Right ventricle myocardium inferior (tissue), 1 donor: ENCODE data around the gene ABCG5. TPM values are rescaled to one million over a fixed set of nuclear protein-coding genes. Genes with fewer than 3 reads are reported as not detected.

Source experiments
- ATAC-seq: fragments of 200-7000 bp; cut with Tn5 transposase; one replicate; pipeline ENCODE4 v1.9.1; 2020; ENCODE audit warnings: mild to moderate bottlenecking, moderate library complexity
- DNase-seq: peaks from one replicate; pipeline ENCODE4 v3.0.0; 2021; ENCODE audit errors: missing footprints
- intact Hi-C: fragments of 100-400 bp; cut with DNase I; formaldehyde crosslinking; loops from one replicate; pipeline ENCODE4 v1.11.0; 2022
- total RNA-seq: library from RNA; stranded (reverse); fragmentation: NEBNext Ultra II Directional; extraction: Animal tissue kit (Norgen Biotek cat#: 25700); gene quantifications from one replicate; pipeline ENCODE4 v1.2.1, GENCODE V29; 2021
- donor health status: DM: no; HTN: yes; CAD: no; lungs with severe emphysema.

The ABCG5 gene
- total RNA-seq, 1 donor from 2014 or later: not detected

DNA sequence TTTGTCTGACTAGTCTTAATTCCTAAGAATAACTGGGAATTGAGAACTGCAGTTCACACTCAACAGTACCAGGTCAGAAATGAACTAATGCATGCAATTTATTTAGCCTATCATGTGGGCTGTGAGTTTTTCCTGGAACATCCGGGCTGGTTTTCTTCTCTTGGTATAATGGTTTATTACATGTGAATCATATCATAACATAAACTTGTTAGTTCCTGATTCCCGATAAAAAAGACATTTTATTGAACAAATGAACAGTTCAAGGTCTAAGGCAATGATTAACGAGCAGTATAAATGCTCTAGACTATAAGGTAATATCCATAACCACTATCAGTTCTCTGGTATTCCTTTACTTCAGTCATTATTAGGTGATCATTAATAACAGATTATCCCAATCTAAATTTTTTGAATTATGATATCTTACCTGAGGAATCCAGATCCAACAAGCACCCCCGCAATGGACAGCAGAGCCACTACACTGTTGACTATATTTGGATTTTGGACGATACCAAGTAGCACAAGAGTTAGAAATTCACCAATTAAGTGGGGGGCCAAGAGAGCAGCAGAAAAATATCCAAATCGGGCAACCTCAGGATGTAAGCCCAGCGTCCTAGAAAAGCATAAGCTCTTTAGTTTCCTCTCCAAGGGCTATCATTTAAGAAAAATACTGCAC lies 19.0 kb downstream of the ABCG5 start:
- DNase-seq: no peak
- intact Hi-C loops: no loop called here
- no peak for ATAC-seq

DNA sequence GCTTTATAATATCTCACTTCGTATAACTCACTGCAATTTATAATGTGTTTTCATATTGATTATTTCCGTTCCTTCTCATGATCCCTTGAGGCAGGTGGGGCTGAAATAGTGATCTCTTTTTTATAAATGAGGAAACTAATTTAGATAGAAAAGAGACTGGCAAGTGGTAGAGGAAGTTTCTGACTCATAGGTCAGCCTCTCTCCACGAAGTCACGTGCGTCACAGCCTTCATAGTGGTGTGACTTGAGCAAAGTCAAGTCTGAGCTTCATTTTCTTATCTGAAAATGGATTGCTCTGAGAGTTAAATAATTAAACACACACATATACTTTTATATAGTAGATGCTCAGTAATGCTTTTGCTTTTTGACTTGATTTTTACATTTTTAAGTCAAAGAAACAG lies 19.9 kb downstream of the ABCG5 start:
- ATAC-seq: no peak
- intact Hi-C loops: no loop called here
- DNase-seq: no peak

DNA sequence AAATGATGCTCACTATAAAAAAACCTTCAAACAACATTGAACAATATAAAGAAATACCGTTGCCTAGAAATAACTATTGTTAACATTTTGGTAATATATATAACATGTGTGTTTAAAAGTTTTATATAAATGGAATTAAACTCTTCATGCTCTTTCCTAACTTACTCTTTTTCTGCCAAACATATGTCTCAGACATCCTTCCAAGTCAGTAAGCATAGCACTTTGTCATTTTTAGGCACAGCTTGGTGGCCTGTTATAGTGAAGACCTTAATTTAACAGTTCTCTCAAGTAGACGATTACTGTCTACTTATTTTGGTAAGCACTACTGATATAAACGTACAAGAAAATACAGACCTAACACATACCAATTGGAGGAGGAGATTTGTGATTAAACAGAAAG lies 23.9 kb downstream of the ABCG5 start:
- intact Hi-C loops: no loop called here
- DNase-seq (no peak), ATAC-seq (no peak)

DNA sequence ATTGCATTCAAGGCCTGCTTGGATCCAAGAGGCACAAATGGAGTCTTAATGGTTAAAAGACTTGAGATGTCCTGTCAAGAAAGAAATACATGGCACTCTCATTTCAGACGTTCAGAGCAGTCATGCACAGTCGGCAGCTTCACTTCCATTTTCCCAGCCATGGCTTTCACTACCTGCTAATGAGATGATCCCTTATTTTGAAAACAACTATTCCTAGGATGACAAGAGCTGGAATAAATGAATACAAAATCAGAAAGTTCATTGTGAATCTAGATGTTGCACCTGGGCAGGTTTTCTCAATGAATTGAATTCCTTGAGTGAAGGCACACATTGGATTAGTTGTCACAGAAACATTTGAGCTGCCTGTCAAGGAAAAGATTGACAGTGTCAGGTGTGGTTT lies 25.7 kb downstream of the ABCG5 start:
- intact Hi-C loops: no loop called here
- DNase-seq: no peak
- ATAC-seq: no peak

DNA sequence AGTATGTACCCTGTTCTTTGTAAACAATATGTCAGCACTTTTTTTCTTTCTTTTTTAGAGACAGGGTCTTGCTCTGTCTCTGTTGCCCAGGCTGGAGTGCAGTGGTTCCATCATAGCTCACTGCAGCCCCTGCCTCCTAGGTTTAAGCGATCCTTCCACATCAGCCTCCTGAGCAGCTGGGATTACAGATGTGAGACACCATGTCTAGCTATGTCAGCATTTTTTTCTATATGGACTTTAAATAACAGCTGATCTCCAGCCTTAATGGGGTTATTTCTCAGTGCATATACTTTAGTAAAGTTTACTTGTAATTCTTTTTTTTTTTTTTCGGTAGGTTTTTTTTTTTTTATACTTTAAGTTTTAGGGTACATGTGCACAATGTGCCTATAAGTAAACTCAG lies 26.6 kb downstream of the ABCG5 start:
- ATAC-seq (no peak), DNase-seq (no peak)
- intact Hi-C loops: no loop called here

DNA sequence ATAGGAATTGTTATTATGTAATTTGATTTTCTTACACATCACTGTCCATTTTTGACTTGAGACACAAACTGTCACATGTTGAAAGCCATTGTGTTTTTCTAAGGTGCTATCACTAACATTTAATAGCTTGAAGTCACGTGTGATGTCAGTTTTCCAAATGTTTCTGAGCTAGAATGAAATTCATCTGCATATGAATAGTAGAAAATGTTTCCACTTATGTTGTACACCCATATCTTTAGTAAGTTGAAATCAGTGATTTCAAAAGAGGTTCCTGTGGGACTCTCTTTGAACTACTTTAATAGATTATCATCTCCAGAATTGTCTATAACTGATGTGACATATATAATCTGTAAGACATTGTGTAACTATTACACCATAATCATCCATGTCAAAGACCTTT lies 27.8 kb downstream of the ABCG5 start:
- intact Hi-C loops: no loop called here
- DNase-seq (no peak), ATAC-seq (no peak)

DNA sequence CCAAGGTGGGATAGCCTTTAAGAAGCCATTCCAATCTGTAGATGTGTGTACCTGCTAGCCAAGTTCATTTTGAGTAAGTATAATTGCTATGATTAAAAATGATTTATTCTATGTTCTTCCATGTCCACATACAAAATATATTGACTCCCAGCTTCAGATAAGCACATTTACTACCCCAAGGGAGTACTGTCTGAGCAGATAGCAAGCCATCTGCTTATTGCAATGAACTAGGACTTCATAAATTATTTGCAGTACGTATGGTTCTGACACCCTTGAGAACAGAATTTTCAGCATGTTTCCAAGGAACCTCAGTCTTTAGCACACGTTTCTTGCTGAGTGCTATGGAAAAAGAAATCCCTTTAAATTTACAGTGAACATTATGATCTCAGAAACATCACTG lies 28.2 kb downstream of the ABCG5 start:
- intact Hi-C loops: no loop called here
- ATAC-seq: no peak
- no peak for DNase-seq

DNA sequence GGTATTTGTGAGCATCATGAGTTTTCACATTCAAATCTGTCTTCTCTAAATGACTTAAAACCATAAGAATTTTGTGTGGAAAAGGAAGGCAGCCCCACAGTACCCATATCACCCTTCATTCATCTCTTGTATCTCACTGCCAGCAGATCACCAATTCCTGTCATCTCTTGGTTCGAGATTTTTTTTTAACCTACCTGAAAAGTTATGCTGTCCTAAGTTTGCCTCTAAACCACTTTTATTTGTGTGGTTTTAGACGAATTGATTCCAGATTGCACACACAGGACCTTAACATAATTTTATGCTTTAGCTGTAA lies 32.0 kb downstream of the ABCG5 start:
- ATAC-seq (no peak), DNase-seq (no peak)
- intact Hi-C loops: no loop called here

DNA sequence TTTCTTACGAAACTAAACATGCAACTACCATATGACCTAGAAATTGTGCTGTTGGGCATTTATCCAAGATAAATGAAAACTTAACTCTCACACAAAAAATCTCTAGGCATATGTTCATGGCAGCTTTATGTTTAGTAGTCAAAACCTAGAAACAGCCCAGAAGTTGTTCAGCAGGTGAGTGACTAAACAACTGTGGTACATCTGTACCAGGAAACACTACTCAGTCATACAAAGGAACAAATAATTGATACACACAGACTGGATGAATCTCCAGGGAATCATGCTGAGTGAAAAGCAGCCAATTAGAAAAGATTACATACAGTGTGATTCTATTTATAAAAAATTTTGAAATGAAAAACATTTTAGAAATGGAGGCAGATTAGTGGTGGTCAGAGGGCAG lies 35.5 kb downstream of the ABCG5 start:
- ATAC-seq (no peak), DNase-seq (no peak)
- intact Hi-C loops: no loop called here

DNA sequence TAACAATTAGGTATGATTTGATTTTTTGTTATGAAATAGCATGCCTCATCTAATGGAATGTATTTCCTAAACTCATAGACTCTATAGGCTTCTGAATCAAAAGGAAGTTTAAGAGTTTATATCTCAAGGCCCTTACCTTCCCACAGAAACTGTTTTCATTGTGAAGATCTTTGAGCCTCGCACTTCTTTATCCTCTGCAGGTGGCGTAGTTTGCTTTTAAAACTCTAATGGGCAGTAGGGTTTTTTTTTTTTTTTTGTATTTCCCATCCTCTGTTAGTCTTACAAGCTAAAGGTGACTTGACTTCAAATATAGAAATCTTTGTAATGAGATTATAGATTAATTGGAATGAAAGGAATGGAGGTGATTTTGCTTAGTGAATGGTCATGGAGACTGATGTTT lies 36.5 kb downstream of the ABCG5 start:
- DNase-seq: no peak
- no peak for ATAC-seq
- intact Hi-C loops: no loop called here

DNA sequence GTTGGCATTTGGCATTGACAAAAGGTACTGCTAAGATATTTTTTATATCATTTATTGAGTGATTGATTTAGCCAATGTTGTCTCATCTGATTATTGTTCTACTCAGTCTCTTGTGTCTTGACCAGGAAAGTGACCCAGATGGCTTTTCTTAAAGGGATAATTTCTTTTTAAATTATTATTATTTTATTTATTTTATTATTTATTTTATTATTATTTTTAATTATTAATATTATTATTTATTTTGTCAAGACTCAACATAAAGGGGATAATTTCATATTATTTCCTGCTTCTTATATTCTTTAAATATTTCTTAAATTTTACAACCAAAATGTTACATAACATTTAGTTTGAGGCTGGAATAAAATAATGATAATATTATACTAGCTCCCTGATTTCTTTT lies 37.7 kb downstream of the ABCG5 start:
- DNase-seq: no peak
- intact Hi-C loops: no loop called here
- no peak for ATAC-seq

DNA sequence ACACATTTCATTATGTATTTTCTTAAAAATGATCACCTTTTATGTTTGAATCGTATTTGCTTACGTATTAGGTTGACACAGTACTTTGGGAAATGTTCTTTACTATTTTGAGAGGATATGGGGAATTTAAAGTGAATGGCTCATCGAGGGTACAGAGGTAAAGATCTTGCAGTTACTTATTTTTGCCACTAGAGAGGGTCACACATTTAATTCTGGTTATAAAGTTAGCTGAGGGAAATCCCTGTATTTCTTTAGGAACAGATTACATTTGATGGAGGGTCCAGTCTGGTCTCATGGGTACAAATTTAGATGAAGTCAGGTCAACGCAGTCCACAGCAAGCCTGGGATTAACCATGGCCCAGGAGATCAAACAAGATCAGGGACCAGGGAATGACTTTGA lies 40.3 kb downstream of the ABCG5 start:
- intact Hi-C loops: no loop called here
- ATAC-seq: no peak
- DNase-seq: no peak

DNA sequence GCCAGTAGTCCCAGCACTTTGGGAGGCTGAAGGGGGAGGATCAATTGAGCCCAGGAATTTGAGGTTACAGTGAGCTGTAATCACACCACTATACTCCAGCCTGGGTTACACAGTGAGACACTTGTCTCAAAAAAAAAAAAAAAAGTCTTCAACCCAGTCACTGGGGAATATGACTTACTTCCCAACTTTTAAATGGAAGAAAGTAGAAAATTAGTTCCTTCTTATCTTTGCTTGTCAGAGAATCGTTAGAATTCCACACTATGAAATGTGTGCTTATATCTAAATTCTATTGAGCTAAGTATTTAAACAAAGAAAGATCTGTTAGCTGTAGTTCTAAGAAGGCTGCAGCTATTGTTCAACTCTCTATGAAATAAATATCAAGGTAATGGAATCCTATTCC lies 42.4 kb downstream of the ABCG5 start:
- no peak for ATAC-seq
- intact Hi-C loops: no loop called here
- no peak for DNase-seq

DNA sequence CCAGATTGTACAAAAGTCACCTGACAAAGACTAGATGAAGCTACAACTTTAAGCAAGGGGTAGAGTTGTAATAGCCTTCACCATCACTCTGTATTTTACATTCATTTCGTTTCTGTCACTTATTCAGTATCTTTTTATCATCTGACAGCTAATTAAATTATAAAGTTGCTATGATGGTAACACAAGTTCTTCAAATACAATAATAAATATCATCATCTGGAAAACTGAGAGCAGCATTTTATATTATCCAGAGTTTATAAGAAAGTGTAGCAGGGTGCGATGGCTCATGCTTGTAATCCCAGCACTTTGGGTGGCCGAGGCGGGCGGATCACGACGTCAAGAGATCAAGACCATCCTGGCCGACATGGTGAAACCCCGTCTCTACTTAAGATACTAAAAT lies 43.7 kb downstream of the ABCG5 start:
- no peak for DNase-seq
- no peak for ATAC-seq
- intact Hi-C loops: no loop called here

DNA sequence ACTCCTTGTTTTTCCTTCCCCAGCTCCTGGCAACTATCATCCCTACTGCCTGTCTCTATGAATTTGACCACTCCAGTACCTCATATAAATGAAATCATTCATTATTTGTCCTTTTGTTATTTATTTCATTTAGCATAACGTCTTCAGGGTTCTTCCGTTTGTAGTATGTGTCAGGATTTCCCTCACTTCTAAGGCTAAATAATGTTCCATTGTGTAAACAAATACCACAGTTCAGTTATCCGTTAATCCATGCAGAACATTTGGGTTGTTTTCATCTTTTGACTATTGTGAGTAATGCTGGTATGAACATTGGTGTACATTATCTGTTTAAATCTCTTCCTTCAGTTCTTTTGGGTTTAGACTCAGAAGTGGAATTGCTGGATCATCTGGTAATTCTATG lies 46.0 kb downstream of the ABCG5 start:
- ATAC-seq (no peak), DNase-seq (no peak)
- intact Hi-C loops: no loop called here

DNA sequence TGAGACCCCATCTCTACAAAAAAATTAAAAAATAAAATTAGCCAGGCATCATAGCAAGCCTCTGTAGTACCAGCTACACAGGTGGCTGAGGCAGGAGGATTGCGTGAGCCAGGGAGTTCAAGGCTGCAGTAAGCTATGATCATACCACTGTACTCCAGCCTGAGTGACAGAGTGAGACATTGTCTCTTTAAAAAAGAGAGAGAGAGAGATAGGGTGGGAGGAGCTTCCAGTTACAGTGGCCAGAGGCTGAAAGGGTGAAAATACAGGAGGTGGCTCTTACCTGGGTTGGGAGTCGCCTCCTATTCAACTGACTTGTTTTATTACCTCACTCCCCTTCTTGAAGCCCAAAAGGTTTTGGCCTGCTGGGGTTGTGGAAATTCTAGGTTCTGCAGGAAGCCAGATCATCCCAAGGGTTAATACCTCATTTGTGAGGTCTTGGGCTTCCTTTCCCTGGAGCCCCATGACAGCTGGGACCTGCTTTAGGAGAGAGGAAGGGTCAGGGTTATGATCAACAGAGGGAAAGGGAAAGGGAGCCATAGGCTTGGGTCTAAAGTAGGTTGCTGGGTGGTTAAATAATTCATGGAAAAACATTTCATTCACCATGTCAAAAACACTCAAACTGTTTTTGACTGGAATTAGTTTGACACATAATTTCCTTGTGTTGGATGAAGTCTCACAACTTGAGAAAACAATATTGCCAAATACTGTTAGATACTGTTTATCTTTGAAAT lies 47.4 kb downstream of the ABCG5 start:
- intact Hi-C loops: no loop called here
- ATAC-seq (no peak), DNase-seq (no peak)

DNA sequence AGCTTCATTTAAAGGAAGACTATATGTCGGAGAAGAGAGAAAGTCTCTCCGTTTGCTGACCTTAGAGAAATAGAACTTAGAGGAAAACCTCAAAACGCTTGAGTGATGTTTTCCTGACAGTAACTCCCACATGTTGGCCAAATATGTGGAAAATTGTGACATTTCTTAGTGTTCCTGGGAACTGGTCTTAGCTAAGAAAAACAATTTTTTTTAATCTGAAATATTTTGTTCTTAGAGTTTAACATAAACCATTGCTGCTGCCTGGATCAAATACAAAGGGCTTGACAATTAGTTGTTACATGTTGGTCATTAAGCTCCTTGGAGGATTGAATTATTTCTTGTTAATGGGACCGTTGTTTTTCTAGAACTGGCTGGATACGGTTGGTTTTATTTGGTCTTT lies 48.5 kb downstream of the ABCG5 start:
- ATAC-seq (no peak), DNase-seq (no peak)
- intact Hi-C loops: no loop called here

DNA sequence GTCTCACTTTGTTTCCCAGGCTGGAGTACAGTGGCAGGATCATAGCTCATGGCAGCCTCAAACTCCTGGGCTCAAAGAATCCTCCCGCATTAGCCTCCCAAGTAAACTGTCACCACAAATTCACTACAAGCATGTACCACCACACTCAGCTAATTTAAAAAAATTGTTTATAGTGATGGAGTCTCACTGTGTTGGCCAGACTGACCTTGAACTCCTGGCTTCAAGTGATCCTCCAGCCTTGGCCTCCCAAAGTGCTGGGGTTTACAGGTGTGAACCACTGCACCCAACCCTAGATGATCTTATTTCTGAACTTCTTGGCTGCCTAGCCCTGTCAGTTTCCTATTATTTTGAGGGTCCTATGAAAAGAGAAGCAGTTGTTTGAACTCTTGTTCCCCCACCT lies 50.0 kb downstream of the ABCG5 start:
- intact Hi-C loops: no loop called here
- no peak for DNase-seq
- no peak for ATAC-seq

DNA sequence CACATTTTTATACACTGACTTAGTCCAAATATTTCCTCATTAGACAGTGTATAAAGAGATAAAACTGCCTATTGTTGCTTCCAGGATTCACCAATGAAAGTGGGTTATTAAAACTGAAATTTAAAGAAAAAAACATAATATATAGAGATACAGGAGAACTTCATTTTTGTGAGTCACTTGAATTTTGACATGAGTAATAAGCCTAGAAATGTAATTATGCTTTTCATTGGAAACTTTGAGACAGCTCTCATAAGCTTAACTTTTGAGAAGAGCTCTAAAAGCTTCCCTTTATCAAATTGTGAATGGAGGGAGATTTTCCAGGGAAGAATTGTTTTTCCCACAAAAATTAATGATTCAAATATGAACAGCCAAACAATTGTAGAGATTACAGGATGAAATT lies 50.7 kb downstream of the ABCG5 start:
- intact Hi-C loops: no loop called here
- no peak for DNase-seq
- ATAC-seq: no peak

DNA sequence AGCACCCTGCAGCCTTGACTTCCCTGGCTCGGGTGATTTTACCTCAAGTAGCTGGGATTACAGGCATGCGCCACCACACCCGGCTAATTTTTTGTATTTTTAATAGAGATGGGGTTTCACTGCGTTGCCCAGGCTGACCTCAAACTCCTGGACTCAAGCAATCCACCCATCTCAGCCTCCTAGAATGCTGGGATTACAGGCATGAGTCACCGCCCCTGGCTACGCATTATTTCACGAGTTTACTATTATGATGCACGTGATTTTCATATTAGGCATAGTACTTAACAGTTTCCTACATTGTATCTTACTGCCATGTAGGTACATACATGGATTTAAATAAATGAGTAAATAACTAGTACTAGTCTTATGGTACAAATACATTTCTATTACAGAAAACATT lies 60.4 kb downstream of the ABCG5 start:
- intact Hi-C loops: no loop called here
- DNase-seq (no peak), ATAC-seq (no peak)

DNA sequence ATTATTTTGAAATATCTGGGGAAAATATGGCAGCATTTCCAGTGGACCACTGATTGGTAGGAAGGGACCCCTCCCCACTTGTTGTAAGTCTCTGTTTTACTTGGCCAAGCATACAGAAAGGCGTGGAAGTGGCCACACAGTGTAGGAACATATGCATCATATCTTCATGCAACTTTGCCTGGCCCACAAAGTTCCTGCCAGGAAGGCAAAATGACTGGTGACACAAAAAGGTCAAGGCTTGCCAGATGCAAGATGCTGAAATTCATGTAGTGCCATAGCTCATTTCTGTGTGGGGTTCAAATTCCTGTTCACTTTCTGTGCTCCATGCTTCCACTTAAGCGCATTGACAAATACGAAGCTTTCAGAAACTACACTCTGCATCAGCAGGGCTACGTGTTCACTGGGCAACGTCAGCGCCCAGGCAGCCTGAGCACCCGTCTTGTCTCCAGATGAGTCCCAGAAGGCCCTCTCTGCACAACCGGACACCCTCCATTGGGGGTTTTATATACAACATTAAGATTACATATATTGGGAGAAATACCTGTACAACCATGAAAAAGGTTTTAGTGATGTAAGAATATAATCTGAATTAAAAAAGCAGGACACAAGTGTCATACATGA lies 61.2 kb downstream of the ABCG5 start:
- DNase-seq (no peak), ATAC-seq (no peak)
- intact Hi-C loops: no loop called here
